Adrenal gland (tissue), 5 donors: ENCODE results near the gene DNAH6.

Experiments
- POLR2A ChIP-seq, 2 donors: fragments of 450-650 bp; IDR thresholded peaks; one replicate each; pipeline ENCODE4 v1.6.1; 2017; ENCODE audit warnings: antibody characterized with exemption in 2 of 2, mild to moderate bottlenecking in 2 of 2, moderate library complexity in 1 of 2
- TF ChIP-seq, protein P1 (sequence below), 6 experiments: fragments of 450-650 bp in 4 of 6; fragments of 200-600 bp in 2 of 6; sonication (generic) in 1 of 6; IDR thresholded peaks; 1 replicate in 5 of 6; 2 replicates in 1 of 6; pipeline versions ENCODE4 v1.5.1 to v1.8.0; 2016 to 2021; ENCODE audit warnings: antibody characterized with exemption in 6 of 6, mild to moderate bottlenecking in 2 of 6, moderate library complexity in 1 of 6
- donor health status: DM: no; HTN: no; CAD: no.

DNA sequence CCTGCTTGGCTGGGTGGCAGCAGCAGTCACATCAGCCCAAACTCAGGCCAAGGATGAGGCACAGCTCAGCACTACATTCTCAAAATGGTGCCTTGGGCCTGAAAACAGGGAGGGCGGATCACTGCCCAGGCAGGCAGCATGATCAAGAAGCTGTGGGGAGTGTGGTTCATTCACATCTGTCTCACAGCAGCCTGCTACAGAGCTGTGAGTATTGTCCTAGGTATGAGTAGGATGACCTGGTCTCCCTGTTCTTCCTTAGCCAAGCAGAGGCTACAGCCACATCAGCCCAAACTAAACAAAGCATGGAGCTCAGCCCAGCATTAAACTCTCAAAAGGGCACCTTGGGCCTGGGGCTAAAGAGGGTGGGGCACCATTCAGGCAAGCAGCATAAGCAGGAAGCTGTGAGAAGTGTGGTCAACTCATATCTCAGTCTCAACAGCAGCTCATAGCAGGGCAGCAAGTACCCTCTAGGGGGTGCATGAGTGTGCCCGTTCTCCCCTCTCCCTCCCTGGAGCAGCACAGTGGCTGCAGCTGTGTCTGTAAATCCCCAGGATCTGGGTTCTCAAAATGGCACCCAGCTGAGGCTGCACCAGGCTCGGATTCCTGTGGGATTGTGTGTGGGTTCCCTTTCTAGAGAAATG is 225.0 kb downstream of the DNAH6 start:
- TF ChIP-seq, protein P1, sequence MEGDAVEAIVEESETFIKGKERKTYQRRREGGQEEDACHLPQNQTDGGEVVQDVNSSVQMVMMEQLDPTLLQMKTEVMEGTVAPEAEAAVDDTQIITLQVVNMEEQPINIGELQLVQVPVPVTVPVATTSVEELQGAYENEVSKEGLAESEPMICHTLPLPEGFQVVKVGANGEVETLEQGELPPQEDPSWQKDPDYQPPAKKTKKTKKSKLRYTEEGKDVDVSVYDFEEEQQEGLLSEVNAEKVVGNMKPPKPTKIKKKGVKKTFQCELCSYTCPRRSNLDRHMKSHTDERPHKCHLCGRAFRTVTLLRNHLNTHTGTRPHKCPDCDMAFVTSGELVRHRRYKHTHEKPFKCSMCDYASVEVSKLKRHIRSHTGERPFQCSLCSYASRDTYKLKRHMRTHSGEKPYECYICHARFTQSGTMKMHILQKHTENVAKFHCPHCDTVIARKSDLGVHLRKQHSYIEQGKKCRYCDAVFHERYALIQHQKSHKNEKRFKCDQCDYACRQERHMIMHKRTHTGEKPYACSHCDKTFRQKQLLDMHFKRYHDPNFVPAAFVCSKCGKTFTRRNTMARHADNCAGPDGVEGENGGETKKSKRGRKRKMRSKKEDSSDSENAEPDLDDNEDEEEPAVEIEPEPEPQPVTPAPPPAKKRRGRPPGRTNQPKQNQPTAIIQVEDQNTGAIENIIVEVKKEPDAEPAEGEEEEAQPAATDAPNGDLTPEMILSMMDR (IDR thresholded peaks at IDR 0.05): no peak
- no peak for TF ChIP-seq POLR2A (IDR thresholded peaks at IDR 0.05)
